Measurements from ENCODE around the gene ARVCF. TPM values are rescaled to one million over a fixed set of nuclear protein-coding genes. Genes with fewer than 3 reads are reported as not detected.

ARVCF gene
- total RNA-seq, 2 experiments from 2014 or later = 0.50 to 0.70 TPM

DNA sequence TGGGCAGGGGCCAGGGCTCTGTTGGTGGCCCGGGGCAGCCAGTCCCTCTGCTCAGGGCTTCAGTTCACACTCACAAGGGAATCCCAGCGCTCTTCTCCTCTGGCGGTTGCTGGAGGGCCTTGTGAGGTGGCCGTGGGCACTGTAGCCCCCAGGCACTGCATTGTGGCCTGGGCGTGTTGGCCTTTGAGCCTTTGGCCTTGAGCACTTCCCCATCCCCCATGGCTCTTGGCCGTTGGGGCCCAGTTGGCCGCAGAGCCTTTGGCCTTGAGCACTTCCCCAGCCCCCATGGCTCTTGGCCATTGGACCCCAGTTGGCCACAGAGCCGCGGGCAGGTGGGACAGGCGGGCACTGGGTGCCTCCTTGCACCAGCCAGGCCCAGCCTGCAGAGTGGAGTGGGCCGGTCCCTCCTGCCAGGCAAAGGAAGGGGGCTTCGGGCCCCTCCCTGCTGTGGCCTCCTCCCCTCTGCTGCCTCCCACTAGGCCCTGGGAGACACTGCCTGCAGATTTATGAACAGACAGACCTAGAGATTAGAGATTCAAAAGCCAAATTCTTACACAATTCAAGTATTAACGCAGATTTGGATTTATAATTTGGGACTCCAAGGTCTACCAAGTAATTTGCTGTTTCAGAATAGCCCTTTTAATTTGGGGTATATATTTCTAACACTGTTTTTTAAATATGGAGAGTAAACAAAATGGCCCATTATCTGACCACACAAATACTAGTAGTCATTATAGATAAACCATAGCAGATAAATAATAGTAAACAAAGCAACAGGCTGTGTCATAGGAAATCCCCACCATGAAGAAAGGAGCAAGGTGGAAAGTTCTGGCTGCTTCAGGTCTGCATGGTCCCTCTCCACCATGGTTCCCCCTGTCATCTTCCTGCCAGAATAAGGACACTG lies 56.8 kb downstream of the ARVCF start:
- Mint-ChIP-seq H3K9me3 (ENCODE audit: low read depth) (no peaks in the 10 kb centered on the region), H3K36me3 (peaks cover 1% of the 10 kb centered on the region), H3K4me1 (peaks cover 37% of the 10 kb centered on the region), H3K27ac (peak overlapping the region; percentile 35), H3K4me3 (no peak overlapping the region), H3K27me3 (no peaks in the 10 kb centered on the region)
- CTCF ChIA-PET = interaction anchor here (1.0 kb wide), 2 partner anchors 12 to 15 kb away, joined by 3 read pairs; no protein-coding TSS in a partner anchor
- ATAC-seq (no peak), DNase-seq (no peak)

GRCh38 chr22:19959043-19959586 lies 57.5 kb downstream of the ARVCF start:
- Mint-ChIP-seq H3K27ac (no peak overlapping the region), H3K27me3 (no peaks in the 10 kb centered on the region), H3K36me3 (peaks cover 1% of the 10 kb centered on the region), H3K9me3 (ENCODE audit: low read depth) (no peaks in the 10 kb centered on the region), H3K4me1 (peaks cover 44% of the 10 kb centered on the region), H3K4me3 (no peak overlapping the region)
- ATAC-seq (no peak), DNase-seq (no peak)
- CTCF ChIA-PET = interaction anchor here (0.8 to 1.1 kb wide), 3 partner anchors 9 to 16 kb away, joined by 3 read pairs; no protein-coding TSS in a partner anchor

DNA sequence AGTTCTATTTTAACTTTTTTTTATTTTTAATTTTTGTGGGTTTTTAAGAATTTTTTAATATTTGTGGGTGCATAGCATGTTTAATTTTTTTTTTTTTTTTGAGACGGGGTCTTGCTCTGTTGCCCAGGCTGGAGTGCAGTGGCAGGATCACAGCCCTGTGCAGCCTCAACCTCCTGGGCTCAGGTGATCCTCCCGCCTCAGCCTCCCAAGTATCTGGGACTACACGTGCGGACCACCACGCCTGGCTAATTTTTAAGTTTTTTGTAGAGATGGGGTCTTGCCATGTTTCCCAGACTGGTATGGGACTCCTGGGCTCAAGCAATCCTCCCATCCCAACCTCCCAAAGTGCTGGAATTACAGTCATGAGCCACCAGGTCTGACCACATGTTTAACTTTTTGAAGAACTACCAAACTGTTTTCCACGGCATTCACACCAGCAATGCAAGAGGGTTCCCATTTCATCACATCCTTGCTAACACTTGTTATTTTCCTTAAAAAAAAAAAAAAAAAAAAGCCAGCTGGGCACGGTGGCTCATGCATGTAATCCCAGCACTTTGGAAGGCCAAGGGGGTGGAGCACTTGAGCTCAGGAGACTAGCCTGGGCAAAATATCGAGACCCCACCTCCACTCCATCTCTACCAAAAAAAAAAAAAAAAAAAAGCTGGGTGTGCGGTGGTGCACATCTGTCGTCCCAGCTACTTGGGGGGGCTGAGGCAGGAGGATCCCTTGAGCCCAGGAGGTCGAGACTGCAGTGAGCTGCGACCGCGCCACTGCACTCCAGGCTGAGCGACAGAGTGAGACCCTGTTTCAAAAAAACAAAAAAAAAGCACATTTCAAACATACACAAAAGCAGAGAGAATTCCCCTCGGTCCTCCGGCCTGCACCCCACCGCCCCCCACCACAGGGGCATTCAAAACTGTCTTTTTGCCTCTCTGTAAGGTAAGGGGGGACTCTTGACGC lies 58.3 kb downstream of the ARVCF start:
- peaks cover 50% of the 10 kb centered on the region for H3K4me1 Mint-ChIP-seq
- no peak for ATAC-seq
- H3K9me3 Mint-ChIP-seq (ENCODE audit: low read depth) = no peaks in the 10 kb centered on the region
- no peak overlapping the region for H3K4me3 Mint-ChIP-seq
- H3K27ac Mint-ChIP-seq = no peak overlapping the region
- DNase-seq = no peak
- H3K27me3 Mint-ChIP-seq = no peaks in the 10 kb centered on the region
- CTCF ChIA-PET = interaction anchor here (0.6 to 1.1 kb wide), 4 partner anchors 8 to 17 kb away, joined by 3 read pairs; no protein-coding TSS in a partner anchor
- H3K36me3 Mint-ChIP-seq = peaks cover 1% of the 10 kb centered on the region

DNA sequence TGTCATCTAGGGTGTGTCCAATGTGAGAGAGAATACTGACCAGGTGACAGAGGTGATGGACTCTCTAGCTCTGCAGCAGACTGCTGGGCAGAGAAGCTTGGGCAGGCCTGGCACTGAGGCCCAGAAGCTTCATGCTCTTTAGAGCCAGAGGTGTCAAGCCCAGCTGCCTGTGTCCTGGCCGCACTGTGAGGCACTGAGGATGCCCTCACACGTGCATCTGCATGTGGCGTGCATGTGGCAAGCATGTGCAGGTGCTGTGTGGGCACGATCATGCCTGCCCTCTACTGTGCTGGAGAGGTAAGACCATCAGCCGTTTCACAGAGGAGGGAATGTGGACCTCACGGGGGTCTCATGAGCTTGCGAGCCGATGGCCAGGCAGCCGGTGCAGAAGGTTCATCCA lies 59.2 kb downstream of the ARVCF start:
- CTCF ChIA-PET = interaction anchor here (0.7 to 1.9 kb wide), 2 partner anchors 14 to 122 kb away, joined by 3 to 9 read pairs; no protein-coding TSS in a partner anchor
- no peak for DNase-seq
- peaks cover 50% of the 10 kb centered on the region for H3K4me1 Mint-ChIP-seq
- no peak overlapping the region for H3K4me3 Mint-ChIP-seq
- ATAC-seq = no peak
- H3K27me3 Mint-ChIP-seq = no peaks in the 10 kb centered on the region
- peak overlapping the region; percentile 5 for H3K27ac Mint-ChIP-seq
- H3K36me3 Mint-ChIP-seq = peaks cover 1% of the 10 kb centered on the region
- no peaks in the 10 kb centered on the region for H3K9me3 Mint-ChIP-seq (ENCODE audit: low read depth)

- CTCF ChIA-PET = interaction anchor here (0.7 to 3.8 kb wide), 12 partner anchors 8 to 776 kb away, joined by 3 to 23 read pairs (median 4); no protein-coding TSS in a partner anchor
- H3K9me3 Mint-ChIP-seq (ENCODE audit: low read depth) = no peaks in the 10 kb centered on the region
- peaks cover 7% of the 10 kb centered on the region for H3K36me3 Mint-ChIP-seq
- DNase-seq (peak; percentile 77), ATAC-seq (peak; percentile 80)
- H3K27me3 Mint-ChIP-seq = no peaks in the 10 kb centered on the region
- peak overlapping the region; percentile 51 for H3K4me3 Mint-ChIP-seq
- H3K27ac Mint-ChIP-seq = peak overlapping the region; percentile 96
- peaks cover 40% of the 10 kb centered on the region for H3K4me1 Mint-ChIP-seq
These were observed 61.1 kb downstream of the ARVCF start for GRCh38 chr22:19955241-19956128.

GRCh38 chr22:19951346-19951745 lies 65.3 kb downstream of the ARVCF start:
- CTCF ChIA-PET = interaction anchor here (0.8 to 3.8 kb wide), 2 partner anchors 41 to 221 kb away, joined by 3 to 23 read pairs; no protein-coding TSS in a partner anchor
- no peaks in the 10 kb centered on the region for H3K27me3 Mint-ChIP-seq
- no peak overlapping the region for H3K27ac Mint-ChIP-seq
- H3K36me3 Mint-ChIP-seq = peaks cover 7% of the 10 kb centered on the region
- H3K9me3 Mint-ChIP-seq (ENCODE audit: low read depth) = no peaks in the 10 kb centered on the region
- H3K4me3 Mint-ChIP-seq = no peak overlapping the region
- ATAC-seq (no peak), DNase-seq (no peak)
- peaks cover 35% of the 10 kb centered on the region for H3K4me1 Mint-ChIP-seq

- H3K4me1 Mint-ChIP-seq = peaks cover 19% of the 10 kb centered on the region
- H3K9me3 Mint-ChIP-seq (ENCODE audit: low read depth) = no peaks in the 10 kb centered on the region
- CTCF ChIA-PET = interaction anchor here (0.6 to 3.7 kb wide), 8 partner anchors 8 to 218 kb away, joined by 3 to 24 read pairs (median 3); no protein-coding TSS in a partner anchor
- ATAC-seq (no peak), DNase-seq (no peak)
- no peaks in the 10 kb centered on the region for H3K27me3 Mint-ChIP-seq
- no peak overlapping the region for H3K4me3 Mint-ChIP-seq
- peaks cover 11% of the 10 kb centered on the region for H3K36me3 Mint-ChIP-seq
- no peak overlapping the region for H3K27ac Mint-ChIP-seq
These were observed 68.4 kb downstream of the ARVCF start for GRCh38 chr22:19948057-19948760.

DNA sequence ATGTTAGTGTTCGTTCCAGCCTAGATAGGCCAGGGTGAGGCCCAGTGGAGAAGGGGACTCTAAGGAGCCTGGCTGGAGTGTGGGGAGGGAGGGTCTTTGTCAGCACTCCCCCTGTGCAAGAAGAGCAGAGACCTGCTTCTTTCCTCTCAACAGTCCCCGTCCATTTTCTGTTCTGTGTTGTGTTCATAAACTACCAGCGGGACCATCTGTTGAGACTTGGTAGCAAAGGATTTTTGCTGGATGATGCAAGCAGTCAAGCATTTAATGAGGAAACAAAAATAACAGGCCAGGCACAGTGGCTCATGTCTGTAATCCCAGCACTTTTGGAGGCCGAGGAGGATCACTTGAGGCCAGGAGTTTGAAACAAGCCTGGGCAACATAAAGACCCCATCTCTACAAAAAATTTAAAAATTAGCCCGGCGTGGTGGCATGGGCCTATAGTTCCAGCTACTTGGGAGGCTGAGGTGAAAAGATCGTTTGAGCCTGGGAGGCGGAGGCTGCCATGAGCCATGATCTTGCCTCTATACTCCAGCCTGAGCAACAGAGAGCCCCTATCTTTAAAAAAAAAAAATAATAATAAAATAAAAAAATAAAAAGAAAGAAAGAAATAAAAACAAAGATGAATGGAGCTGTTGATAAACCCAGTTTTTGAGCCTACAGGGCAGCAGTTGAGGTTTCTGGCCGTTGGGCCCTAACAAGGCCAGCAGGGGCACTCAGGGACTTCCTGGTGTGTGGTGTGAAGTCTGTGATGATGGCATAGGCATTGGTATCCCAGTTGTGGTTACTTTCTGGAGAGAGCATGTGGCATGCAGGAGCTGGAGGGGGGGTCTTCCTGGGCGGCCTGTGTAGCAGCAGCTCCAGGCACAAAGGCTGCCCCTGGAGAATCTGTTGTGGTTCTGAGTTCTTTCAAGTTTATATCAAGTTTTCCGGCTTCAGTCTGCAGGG lies 73.3 kb downstream of the ARVCF start:
- CTCF ChIA-PET = interaction anchor here (0.7 to 2.3 kb wide), 5 partner anchors 13 to 213 kb away, joined by 3 to 11 read pairs (median 3); no protein-coding TSS in a partner anchor
- DNase-seq = no peak
- H3K4me3 Mint-ChIP-seq = peak overlapping the region; percentile 96
- peaks cover 31% of the 10 kb centered on the region for H3K4me1 Mint-ChIP-seq
- H3K9me3 Mint-ChIP-seq (ENCODE audit: low read depth) = no peaks in the 10 kb centered on the region
- H3K27ac Mint-ChIP-seq = peak overlapping the region; percentile 96
- ATAC-seq = no peak
- H3K36me3 Mint-ChIP-seq = peaks cover 4% of the 10 kb centered on the region
- no peaks in the 10 kb centered on the region for H3K27me3 Mint-ChIP-seq

- CTCF ChIA-PET = interaction anchor here (0.7 to 3.6 kb wide), 5 partner anchors 14 to 212 kb away, joined by 3 to 11 read pairs (median 9); no protein-coding TSS in a partner anchor
These were observed 74.2 kb downstream of the ARVCF start for GRCh38 chr22:19942157-19943081.

More at GRCh38 chr22:19942157-19943081, 74.2 kb downstream of the ARVCF start:
- peaks cover 4% of the 10 kb centered on the region for H3K36me3 Mint-ChIP-seq
- H3K9me3 Mint-ChIP-seq (ENCODE audit: low read depth) = no peaks in the 10 kb centered on the region
- ATAC-seq = peak; percentile 28
- no peak for DNase-seq
- peak overlapping the region; percentile 96 for H3K4me3 Mint-ChIP-seq
- H3K27ac Mint-ChIP-seq = peak overlapping the region; percentile 96
- no peaks in the 10 kb centered on the region for H3K27me3 Mint-ChIP-seq
- peaks cover 28% of the 10 kb centered on the region for H3K4me1 Mint-ChIP-seq
